BLaER1 treated with 17β-estradiol and CSF1 and Interleukin-3, amounts not matched to agents 10 nM and 100 nM (cell line): ENCODE data around the gene DUSP28.

Experiments used
- H3K27ac ChIP-seq, 11 experiments: shearing (Covaris generic); formaldehyde crosslinking; 2 replicates each; pipeline ENCODE4 v1.8.1; 2022
- H3K27me3 ChIP-seq, 11 experiments: shearing (Covaris generic); formaldehyde crosslinking; 2 replicates each; pipeline ENCODE4 v1.8.1; 2022
- H3K36me3 ChIP-seq, 11 experiments: shearing (Covaris generic); formaldehyde crosslinking; 2 replicates each; pipeline ENCODE4 v1.8.1; 2022
- H3K4me1 ChIP-seq, 10 experiments: shearing (Covaris generic); formaldehyde crosslinking; 2 replicates each; pipeline ENCODE4 v1.8.1; 2022
- H3K4me2 ChIP-seq, 11 experiments: shearing (Covaris generic); formaldehyde crosslinking; 2 replicates each; pipeline ENCODE4 v1.8.1; 2022
- H3K4me3 ChIP-seq, 10 experiments: shearing (Covaris generic); formaldehyde crosslinking; 2 replicates each; pipeline ENCODE4 v1.8.1; 2022
- H3K9ac ChIP-seq, 11 experiments: shearing (Covaris generic); formaldehyde crosslinking; 2 replicates each; pipeline ENCODE4 v1.8.1; 2022
- H3K9me3 ChIP-seq, 11 experiments: shearing (Covaris generic); formaldehyde crosslinking; replicated peaks in 1 of 11; 2 replicates each; pipeline ENCODE4 v1.8.1; 2022
- H4K20me1 ChIP-seq, 11 experiments: shearing (Covaris generic); formaldehyde crosslinking; 2 replicates each; pipeline ENCODE4 v1.8.1; 2022
- Cebpa-rat ChIP-seq, 11 experiments: shearing (Covaris generic); IDR thresholded peaks; 2 replicates each; pipeline ENCODE4 v1.8.1; 2022

The DUSP28 gene

GRCh38 chr2:240554767-240555493, 5.2 kb upstream of the DUSP28 start:
- peaks cover 0 to 18% (median 8%) of the 10 kb centered on the region in 11 experiments; a peak in 17 of 22 replicates for H3K9me3 ChIP-seq
- H3K4me3 ChIP-seq: no peak overlapping the region
- TF ChIP-seq Cebpa-rat (IDR thresholded peaks at IDR 0.05): no peak
- H4K20me1 ChIP-seq: peaks cover 21 to 73% (median 45%) of the 10 kb centered on the region in 11 experiments; a peak in 18 of 22 replicates
- peaks cover 75 to 90% (median 86%) of the 10 kb centered on the region in 10 experiments for H3K4me1 ChIP-seq
- no peaks in the 10 kb centered on the region for H3K27me3 ChIP-seq
- peak overlapping the region in 9 of 11 experiments; percentile 35 to 88 (median 78); a peak in 17 of 22 replicates for H3K4me2 ChIP-seq
- peaks cover 26 to 84% (median 78%) of the 10 kb centered on the region in 11 experiments for H3K36me3 ChIP-seq
- peak overlapping the region in 7 of 11 experiments; percentile 9 to 93 (median 82); a peak in 10 of 22 replicates for H3K27ac ChIP-seq
- H3K9ac ChIP-seq: peak overlapping the region in 7 of 11 experiments; percentile 3 to 41 (median 18); a peak in 7 of 22 replicates

- H3K4me1 ChIP-seq: peaks cover 75 to 91% (median 86%) of the 10 kb centered on the region in 10 experiments
- H3K9ac ChIP-seq: peak overlapping the region in 7 of 11 experiments; percentile 5 to 27 (median 18); a peak in 6 of 22 replicates
- peaks cover 0 to 14% (median 5%) of the 10 kb centered on the region in 11 experiments; a peak in 17 of 22 replicates for H3K9me3 ChIP-seq
- H4K20me1 ChIP-seq: peaks cover 21 to 73% (median 45%) of the 10 kb centered on the region in 11 experiments; a peak in 18 of 22 replicates
- H3K4me3 ChIP-seq: no peak overlapping the region
- peaks cover 26 to 80% (median 75%) of the 10 kb centered on the region in 11 experiments for H3K36me3 ChIP-seq
- no peak for TF ChIP-seq Cebpa-rat (IDR thresholded peaks at IDR 0.05)
- peak overlapping the region in 9 of 11 experiments; percentile 35 to 88 (median 78); a peak in 17 of 22 replicates for H3K4me2 ChIP-seq
- H3K27ac ChIP-seq: peak overlapping the region in 4 of 11 experiments; percentile 82 to 93 (median 84); a peak in 4 of 22 replicates
- no peaks in the 10 kb centered on the region for H3K27me3 ChIP-seq
Observed at GRCh38 chr2:240555541-240556250, 4.5 kb upstream of the DUSP28 start.

- Histone ChIP-seq H3K27ac (peak overlapping the region in 7 of 11 experiments; percentile 3 to 85 (median 19); a peak in 5 of 22 replicates), H3K4me2 (peak overlapping the region in 6 of 11 experiments; percentile 11 to 81 (median 30); a peak in 6 of 22 replicates)
Observed at GRCh38 chr2:240556553-240557100, 3.5 kb upstream of the DUSP28 start.

GRCh38 chr2:240557101-240557751, 2.9 kb upstream of the DUSP28 start:
- Histone ChIP-seq H4K20me1 (peaks cover 21 to 73% (median 45%) of the 10 kb centered on the region in 11 experiments; a peak in 18 of 22 replicates), H3K4me1 (peaks cover 64 to 83% (median 80%) of the 10 kb centered on the region in 10 experiments), H3K27me3 (no peaks in the 10 kb centered on the region), H3K9me3 (peaks cover 0 to 7% (median 0%) of the 10 kb centered on the region in 11 experiments; a peak in 3 of 22 replicates), H3K27ac (peak overlapping the region in 7 of 11 experiments; percentile 3 to 38 (median 19); a peak in 5 of 22 replicates), H3K4me2 (peak overlapping the region in 6 of 11 experiments; percentile 11 to 32 (median 24); a peak in 6 of 22 replicates), H3K9ac (peak overlapping the region in 2 of 11 experiments; percentile 2 to 5; a peak in 1 of 22 replicates), H3K36me3 (peaks cover 26 to 71% (median 67%) of the 10 kb centered on the region in 11 experiments), H3K4me3 (no peak overlapping the region)
- no peak for TF ChIP-seq Cebpa-rat (IDR thresholded peaks at IDR 0.05)

More at GRCh38 chr2:240556553-240557100, 3.5 kb upstream of the DUSP28 start:
- no peaks in the 10 kb centered on the region for H3K27me3 ChIP-seq
- peaks cover 0 to 7% (median 0%) of the 10 kb centered on the region in 11 experiments; a peak in 3 of 22 replicates for H3K9me3 ChIP-seq
- peaks cover 21 to 73% (median 45%) of the 10 kb centered on the region in 11 experiments; a peak in 18 of 22 replicates for H4K20me1 ChIP-seq
- peaks cover 65 to 83% (median 80%) of the 10 kb centered on the region in 10 experiments for H3K4me1 ChIP-seq
- H3K4me3 ChIP-seq: no peak overlapping the region
- TF ChIP-seq Cebpa-rat (IDR thresholded peaks at IDR 0.05): no peak
- H3K9ac ChIP-seq: peak overlapping the region in 2 of 11 experiments; percentile 2 to 5; a peak in 2 of 22 replicates
- peaks cover 26 to 71% (median 67%) of the 10 kb centered on the region in 11 experiments for H3K36me3 ChIP-seq

- peak within 1 kb of the TSS in 5 of 10 experiments; percentile 85 to 93 (median 86); a peak in 5 of 20 replicates for H3K4me3 ChIP-seq
- H3K4me1 ChIP-seq: peaks cover 64 to 83% (median 80%) of the 10 kb centered on the region in 10 experiments
- peak within 1 kb of the TSS; percentile 88 to 100 (median 95) for H3K4me2 ChIP-seq
- no peak for TF ChIP-seq Cebpa-rat (IDR thresholded peaks at IDR 0.05)
- H3K9ac ChIP-seq: peak within 1 kb of the TSS in 4 of 11 experiments; percentile 2 to 98 (median 24); a peak in 2 of 22 replicates
- peaks cover 21 to 70% (median 45%) of the 10 kb centered on the region in 11 experiments; a peak in 18 of 22 replicates for H4K20me1 ChIP-seq
- no peaks in the 10 kb centered on the region for H3K27me3 ChIP-seq
- peaks cover 0 to 7% (median 0%) of the 10 kb centered on the region in 11 experiments; a peak in 3 of 22 replicates for H3K9me3 ChIP-seq
- H3K27ac ChIP-seq: peak within 1 kb of the TSS in 7 of 11 experiments; percentile 14 to 99 (median 32); a peak in 11 of 22 replicates
- H3K36me3 ChIP-seq: peaks cover 23 to 72% (median 66%) of the 10 kb centered on the region in 11 experiments
Observed at GRCh38 chr2:240557808-240558207, 2.3 kb upstream of the DUSP28 start, which contains the start of gene ANKMY1. Gene ANKMY1, minus strand, starts transcription at chr2:240557988. Its CDS starts 653 bp downstream, at chr2:240557335.

GRCh38 chr2:240558236-240558761, 1.9 kb upstream of the DUSP28 start:
- H3K9me3 ChIP-seq: peaks cover 0 to 7% (median 0%) of the 10 kb centered on the region in 11 experiments; a peak in 3 of 22 replicates
- peak overlapping the region; percentile 88 to 100 (median 95); a peak in 18 of 22 replicates for H3K4me2 ChIP-seq
- TF ChIP-seq Cebpa-rat (IDR thresholded peaks at IDR 0.05): no peak
- H3K27me3 ChIP-seq: no peaks in the 10 kb centered on the region
- H3K4me1 ChIP-seq: peaks cover 64 to 83% (median 80%) of the 10 kb centered on the region in 10 experiments
- peaks cover 18 to 71% (median 66%) of the 10 kb centered on the region in 11 experiments; a peak in 21 of 22 replicates for H3K36me3 ChIP-seq
- H3K27ac ChIP-seq: peak overlapping the region in 3 of 11 experiments; percentile 32 to 99 (median 32); a peak in 6 of 22 replicates
- peaks cover 21 to 65% (median 45%) of the 10 kb centered on the region in 11 experiments; a peak in 18 of 22 replicates for H4K20me1 ChIP-seq
- peak overlapping the region in 1 of 10 experiments; percentile 93; a peak in 2 of 20 replicates for H3K4me3 ChIP-seq
- peak overlapping the region in 3 of 11 experiments; percentile 18 to 98 (median 30); a peak in 1 of 22 replicates for H3K9ac ChIP-seq

GRCh38 chr2:240559286-240559685, 871 bp upstream of the DUSP28 start:
- peak overlapping the region in 9 of 11 experiments; percentile 98 to 100 (median 99); a peak in 18 of 22 replicates for H3K27ac ChIP-seq
- H3K27me3 ChIP-seq: no peaks in the 10 kb centered on the region
- peak overlapping the region; percentile 88 to 100 (median 95) for H3K4me2 ChIP-seq
- H3K9me3 ChIP-seq: peaks cover 0 to 7% (median 0%) of the 10 kb centered on the region in 11 experiments; a peak in 3 of 22 replicates
- peaks cover 68 to 83% (median 80%) of the 10 kb centered on the region in 10 experiments for H3K4me1 ChIP-seq
- peaks cover 13 to 66% (median 62%) of the 10 kb centered on the region in 11 experiments; a peak in 21 of 22 replicates for H3K36me3 ChIP-seq
- TF ChIP-seq Cebpa-rat (IDR thresholded peaks at IDR 0.05): no peak
- peak overlapping the region; percentile 72 to 93 (median 86); a peak in 19 of 20 replicates for H3K4me3 ChIP-seq
- peaks cover 21 to 55% (median 45%) of the 10 kb centered on the region in 11 experiments; a peak in 18 of 22 replicates for H4K20me1 ChIP-seq
- peak overlapping the region in 8 of 11 experiments; percentile 97 to 100 (median 99); a peak in 14 of 22 replicates for H3K9ac ChIP-seq
